ENCODE measurements around the gene KIF18A.

The KIF18A gene

GRCh38 chr11:28043930-28044709, 63.8 kb downstream of the KIF18A start:
- no peak for DNase-seq

- no peak for DNase-seq
Observed at GRCh38 chr11:28040384-28040783, 67.6 kb downstream of the KIF18A start.

GRCh38 chr11:28038775-28039174, 69.2 kb downstream of the KIF18A start:
- no peak for DNase-seq

- no peak for DNase-seq
Observed at GRCh38 chr11:28026634-28027290, 81.2 kb downstream of the KIF18A start.

- no peak for DNase-seq
Observed at GRCh38 chr11:28017816-28018215, 90.1 kb downstream of the KIF18A start.

- DNase-seq, result no peak
Observed at GRCh38 chr11:28011813-28012212, 96.1 kb downstream of the KIF18A start.

- DNase-seq, result no peak
Observed at GRCh38 chr11:28009996-28010395, 98.0 kb downstream of the KIF18A start.

- no peak for DNase-seq
Observed at GRCh38 chr11:28009388-28009787, 98.6 kb downstream of the KIF18A start.

GRCh38 chr11:28003615-28004014, 104.3 kb downstream of the KIF18A start:
- no peak for DNase-seq

GRCh38 chr11:27998552-27998951, 109.4 kb downstream of the KIF18A start:
- DNase-seq, result no peak

GRCh38 chr11:27997344-27997743, 110.6 kb downstream of the KIF18A start:
- no peak for DNase-seq

GRCh38 chr11:27996066-27996465, 111.9 kb downstream of the KIF18A start:
- no peak for DNase-seq

GRCh38 chr11:27995083-27995482, 112.9 kb downstream of the KIF18A start:
- DNase-seq, result no peak

- no peak for DNase-seq
Observed at GRCh38 chr11:27991736-27992135, 116.2 kb downstream of the KIF18A start.

- no peak for DNase-seq
Observed at GRCh38 chr11:27977527-27977926, 130.4 kb downstream of the KIF18A start.

- DNase-seq, result no peak
Observed at GRCh38 chr11:27977031-27977430, 130.9 kb downstream of the KIF18A start.

GRCh38 chr11:27976262-27976661, 131.7 kb downstream of the KIF18A start:
- no peak for DNase-seq

GRCh38 chr11:27973851-27974536, 134.0 kb downstream of the KIF18A start:
- no peak for DNase-seq

- DNase-seq, result no peak
Observed at GRCh38 chr11:27972522-27973170, 135.3 kb downstream of the KIF18A start.

- DNase-seq, result no peak
Observed at GRCh38 chr11:27971171-27971570, 136.8 kb downstream of the KIF18A start.
